ENCODE results near the gene GRM1.

Gene GRM1

DNA sequence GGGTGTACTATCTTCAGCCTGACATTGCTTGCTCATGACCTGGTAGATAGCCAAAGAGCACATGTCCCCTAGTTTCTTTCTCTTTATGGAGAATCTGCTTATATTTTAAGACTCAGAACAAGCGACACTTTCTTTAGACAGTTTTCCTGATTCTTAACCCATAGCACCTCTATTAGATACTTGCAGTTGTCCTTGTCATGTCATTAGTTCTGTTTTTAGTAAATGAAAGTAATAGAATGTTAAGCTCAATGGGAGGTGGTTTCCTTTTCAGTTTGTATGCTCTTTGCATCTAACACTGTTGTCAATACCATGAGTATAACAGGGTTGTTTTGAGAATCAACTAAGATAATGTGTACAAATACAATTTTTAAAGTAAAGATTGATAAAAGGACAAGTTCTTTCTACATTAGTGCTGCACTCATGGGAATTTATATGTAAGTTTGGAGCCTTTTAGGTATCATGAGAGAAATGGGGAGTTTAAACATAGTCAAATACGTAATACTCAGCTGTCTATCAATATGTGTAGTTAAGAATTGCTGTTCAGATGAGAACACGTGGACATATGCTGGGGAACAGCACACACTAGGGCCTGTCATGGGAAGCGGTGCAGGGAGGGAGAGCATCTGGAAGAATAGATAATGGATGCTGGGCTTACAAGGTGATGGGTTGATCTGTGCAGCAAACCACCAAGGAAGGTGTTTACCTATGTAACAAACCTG is 124.3 kb downstream of the GRM1 start:
- no peak for TF ChIP-seq SUZ12 (IDR thresholded peaks at IDR 0.05; ENCODE audit: extremely low read depth, insufficient read depth, insufficient read length)
- no peak for TF ChIP-seq YY1 (IDR thresholded peaks at IDR 0.05; ENCODE audit: insufficient read depth, insufficient read length)
- TF ChIP-seq ZNF274 (IDR thresholded peaks at IDR 0.05; ENCODE audit: low read depth, low read length), result no peak
- Histone ChIP-seq H3K9me3 (ENCODE audit: insufficient read depth, low read length) (no peaks in the 10 kb centered on the region), H3K9ac (ENCODE audit: insufficient read length, low read depth) (no peak overlapping the region), H3K36me3 (ENCODE audit: insufficient read depth, insufficient read length, low read length) (no peaks in the 10 kb centered on the region), H3K4me3 (ENCODE audit: insufficient read length, low read depth) (no peak overlapping the region), H3K4me1 (ENCODE audit: insufficient read depth, insufficient read length) (no peaks in the 10 kb centered on the region), H3K27me3 (ENCODE audit: insufficient read depth, insufficient read length) (no peaks in the 10 kb centered on the region)
- DNase-seq (ENCODE audit: low read depth, low spot score), result no peak

DNA sequence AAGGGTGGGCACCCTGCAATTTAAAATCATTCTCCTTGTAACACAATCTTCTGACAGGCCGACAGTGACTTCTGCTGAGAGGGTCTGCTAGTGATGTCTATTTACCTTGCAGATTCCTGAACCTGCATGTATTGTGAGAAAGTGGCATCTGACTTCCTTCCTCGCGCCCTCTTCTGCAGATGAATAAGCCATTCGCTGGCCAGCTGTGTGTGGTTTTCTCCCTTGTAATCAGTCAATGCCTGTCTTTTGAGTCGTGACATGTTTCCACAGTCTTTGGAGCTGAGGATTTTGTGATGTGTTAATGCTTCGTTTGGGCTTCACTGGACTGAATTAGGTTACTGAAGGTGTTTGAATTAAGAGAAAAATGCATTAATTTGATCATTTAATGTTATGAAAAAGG is 125.3 kb downstream of the GRM1 start:
- Histone ChIP-seq H3K9ac (ENCODE audit: insufficient read length, low read depth) (no peak overlapping the region), H3K4me1 (ENCODE audit: insufficient read depth, insufficient read length) (no peaks in the 10 kb centered on the region), H3K36me3 (ENCODE audit: insufficient read depth, insufficient read length, low read length) (no peaks in the 10 kb centered on the region), H3K9me3 (ENCODE audit: insufficient read depth, low read length) (no peaks in the 10 kb centered on the region), H3K4me3 (ENCODE audit: insufficient read length, low read depth) (no peak overlapping the region), H3K27me3 (ENCODE audit: insufficient read depth, insufficient read length) (no peaks in the 10 kb centered on the region)
- TF ChIP-seq ZNF274 (IDR thresholded peaks at IDR 0.05; ENCODE audit: low read depth, low read length) (no peak), YY1 (IDR thresholded peaks at IDR 0.05; ENCODE audit: insufficient read depth, insufficient read length) (no peak), SUZ12 (IDR thresholded peaks at IDR 0.05; ENCODE audit: extremely low read depth, insufficient read depth, insufficient read length) (no peak)
- DNase-seq (ENCODE audit: low read depth, low spot score), result no peak

GRCh38 chr6:146161664-146162063 is 132.8 kb downstream of the GRM1 start:
- Histone ChIP-seq H3K36me3 (ENCODE audit: insufficient read depth, insufficient read length, low read length) (no peaks in the 10 kb centered on the region), H3K4me3 (ENCODE audit: insufficient read length, low read depth) (no peak overlapping the region), H3K9ac (ENCODE audit: insufficient read length, low read depth) (no peak overlapping the region), H3K9me3 (ENCODE audit: insufficient read depth, low read length) (no peaks in the 10 kb centered on the region), H3K27me3 (ENCODE audit: insufficient read depth, insufficient read length) (no peaks in the 10 kb centered on the region), H3K4me1 (ENCODE audit: insufficient read depth, insufficient read length) (no peaks in the 10 kb centered on the region)
- DNase-seq (ENCODE audit: low read depth, low spot score), result no peak
- TF ChIP-seq YY1 (IDR thresholded peaks at IDR 0.05; ENCODE audit: insufficient read depth, insufficient read length), result no peak
- no peak for TF ChIP-seq ZNF274 (IDR thresholded peaks at IDR 0.05; ENCODE audit: low read depth, low read length)

- Histone ChIP-seq H3K4me1 (ENCODE audit: insufficient read depth, insufficient read length) (no peaks in the 10 kb centered on the region), H3K27me3 (ENCODE audit: insufficient read depth, insufficient read length) (no peaks in the 10 kb centered on the region), H3K36me3 (ENCODE audit: insufficient read depth, insufficient read length, low read length) (no peaks in the 10 kb centered on the region), H3K9ac (ENCODE audit: insufficient read length, low read depth) (no peak overlapping the region), H3K9me3 (ENCODE audit: insufficient read depth, low read length) (no peaks in the 10 kb centered on the region), H3K4me3 (ENCODE audit: insufficient read length, low read depth) (no peak overlapping the region)
- DNase-seq (ENCODE audit: low read depth, low spot score), result no peak
- TF ChIP-seq SUZ12 (IDR thresholded peaks at IDR 0.05; ENCODE audit: extremely low read depth, insufficient read depth, insufficient read length) (no peak), ZNF274 (IDR thresholded peaks at IDR 0.05; ENCODE audit: low read depth, low read length) (no peak), YY1 (IDR thresholded peaks at IDR 0.05; ENCODE audit: insufficient read depth, insufficient read length) (no peak)
Observed at GRCh38 chr6:146169872-146170271, 141.0 kb downstream of the GRM1 start.

DNA sequence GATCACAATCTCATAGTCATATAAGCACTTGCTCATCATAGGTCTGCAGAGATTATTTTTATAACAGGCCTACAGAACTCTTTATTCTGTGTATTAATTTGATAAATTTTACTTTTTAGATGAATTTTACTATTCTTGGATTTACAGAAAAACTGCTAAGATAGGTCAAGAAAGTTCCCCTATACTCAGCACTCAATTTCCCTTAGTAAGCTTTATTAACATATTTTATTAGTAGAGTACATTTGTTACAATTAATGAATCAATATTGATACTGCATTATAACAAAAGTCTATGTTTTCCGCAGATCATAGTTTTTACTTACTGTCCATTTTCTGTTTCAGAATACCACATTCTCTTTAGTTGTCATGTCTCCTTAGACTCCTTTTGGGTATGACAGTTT is 148.9 kb downstream of the GRM1 start:
- no peak for DNase-seq (ENCODE audit: low read depth, low spot score)
- no peaks in the 10 kb centered on the region for H3K36me3 ChIP-seq (ENCODE audit: insufficient read depth, insufficient read length, low read length)
- H3K9ac ChIP-seq (ENCODE audit: insufficient read length, low read depth), result no peak overlapping the region
- no peak for TF ChIP-seq ZNF274 (IDR thresholded peaks at IDR 0.05; ENCODE audit: low read depth, low read length)
- no peak for TF ChIP-seq SUZ12 (IDR thresholded peaks at IDR 0.05; ENCODE audit: extremely low read depth, insufficient read depth, insufficient read length)
- no peak for TF ChIP-seq YY1 (IDR thresholded peaks at IDR 0.05; ENCODE audit: insufficient read depth, insufficient read length)
- no peaks in the 10 kb centered on the region for H3K27me3 ChIP-seq (ENCODE audit: insufficient read depth, insufficient read length)
- no peak overlapping the region for H3K4me3 ChIP-seq (ENCODE audit: insufficient read length, low read depth)
- no peaks in the 10 kb centered on the region for H3K9me3 ChIP-seq (ENCODE audit: insufficient read depth, low read length)
- no peaks in the 10 kb centered on the region for H3K4me1 ChIP-seq (ENCODE audit: insufficient read depth, insufficient read length)

GRCh38 chr6:146183831-146184230 is 155.0 kb downstream of the GRM1 start:
- Histone ChIP-seq H3K9me3 (ENCODE audit: insufficient read depth, low read length) (no peaks in the 10 kb centered on the region), H3K36me3 (ENCODE audit: insufficient read depth, insufficient read length, low read length) (no peaks in the 10 kb centered on the region), H3K4me3 (ENCODE audit: insufficient read length, low read depth) (no peak overlapping the region), H3K27me3 (ENCODE audit: insufficient read depth, insufficient read length) (no peaks in the 10 kb centered on the region), H3K9ac (ENCODE audit: insufficient read length, low read depth) (no peak overlapping the region), H3K4me1 (ENCODE audit: insufficient read depth, insufficient read length) (no peaks in the 10 kb centered on the region)
- TF ChIP-seq YY1 (IDR thresholded peaks at IDR 0.05; ENCODE audit: insufficient read depth, insufficient read length) (no peak), SUZ12 (IDR thresholded peaks at IDR 0.05; ENCODE audit: extremely low read depth, insufficient read depth, insufficient read length) (no peak), ZNF274 (IDR thresholded peaks at IDR 0.05; ENCODE audit: low read depth, low read length) (no peak)
- DNase-seq (ENCODE audit: low read depth, low spot score), result no peak

DNA sequence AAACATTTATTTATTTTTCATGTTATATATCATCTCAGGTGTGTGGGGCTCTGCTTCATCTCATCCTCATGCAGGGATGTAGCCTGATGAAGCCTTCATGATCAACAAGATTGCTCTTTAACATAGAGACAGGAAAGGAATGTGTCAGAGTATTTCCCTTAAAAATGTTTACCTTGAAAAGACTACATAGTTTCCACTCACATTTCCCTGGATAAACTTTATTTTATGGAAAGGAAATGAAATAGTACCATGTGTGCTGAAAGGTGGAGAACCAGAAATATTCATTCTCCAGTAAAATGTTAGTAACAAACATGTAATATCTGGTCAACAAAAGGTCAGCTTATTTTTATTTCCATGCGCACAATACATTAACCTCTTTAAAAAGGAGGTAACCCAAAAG is 155.8 kb downstream of the GRM1 start:
- TF ChIP-seq SUZ12 (IDR thresholded peaks at IDR 0.05; ENCODE audit: extremely low read depth, insufficient read depth, insufficient read length) (no peak), ZNF274 (IDR thresholded peaks at IDR 0.05; ENCODE audit: low read depth, low read length) (no peak), YY1 (IDR thresholded peaks at IDR 0.05; ENCODE audit: insufficient read depth, insufficient read length) (no peak)
- Histone ChIP-seq H3K27me3 (ENCODE audit: insufficient read depth, insufficient read length) (no peaks in the 10 kb centered on the region), H3K9me3 (ENCODE audit: insufficient read depth, low read length) (no peaks in the 10 kb centered on the region), H3K9ac (ENCODE audit: insufficient read length, low read depth) (no peak overlapping the region), H3K36me3 (ENCODE audit: insufficient read depth, insufficient read length, low read length) (no peaks in the 10 kb centered on the region), H3K4me1 (ENCODE audit: insufficient read depth, insufficient read length) (no peaks in the 10 kb centered on the region), H3K4me3 (ENCODE audit: insufficient read length, low read depth) (no peak overlapping the region)
- no peak for DNase-seq (ENCODE audit: low read depth, low spot score)
